ENCODE results near the gene IL34.

- TF ChIP-seq HMGXB4 (CRISPR knock-in tag; IDR thresholded peaks at IDR 0.05; ENCODE audit: borderline replicate concordance) (no peak), CTCF (IDR thresholded peaks at IDR 0.05) (no peak), RFX5 (IDR thresholded peaks at IDR 0.05) (no peak), CEBPB (IDR thresholded peaks at IDR 0.05) (no peak), ELK1 (IDR thresholded peaks at IDR 0.05; ENCODE audit: low read depth, low read length) (no peak), RAD21 (conservative IDR thresholded peaks at IDR 0.05 in 1 of 2, IDR thresholded peaks at IDR 0.05 in 1 of 2) (no peak), RCOR1 (IDR thresholded peaks at IDR 0.05; ENCODE audit: low read depth, low read length) (no peak), BHLHE40 (IDR thresholded peaks at IDR 0.05; ENCODE audit: low read depth, low read length) (no peak), CBX2 (IDR thresholded peaks at IDR 0.05; ENCODE audit: borderline replicate concordance, low read depth) (no peak), ESRRA (IDR thresholded peaks at IDR 0.05; ENCODE audit: borderline replicate concordance, low read length) (no peak), RNF2 (IDR thresholded peaks at IDR 0.05; ENCODE audit: borderline replicate concordance, low read depth) (no peak), HOXB13 (CRISPR knock-in tag; IDR thresholded peaks at IDR 0.05; ENCODE audit: low read depth) (no peak)
These were observed 35.1 kb upstream of the IL34 start for GRCh38 chr16:70611224-70611598.
